Astrocyte of the cerebellum (primary cell): ENCODE measurements around the gene KATNA1.

Experiments
- DNase-seq: peaks from one replicate; pipeline ENCODE4 v3.0.0-alpha.2; 2011; ENCODE audit warnings: low read depth
- H3K4me3 ChIP-seq: 2 replicates; pipeline ENCODE4 v1.5.1; 2011; ENCODE audit warnings: mild to moderate bottlenecking, low read depth, low read length, moderate library complexity
- in situ Hi-C: cut with HindIII; loops from 2 replicates; pipeline ENCODE4 v1.10.0; 2017; ENCODE audit warnings: low sequenced_read_pairs
- TF ChIP-seq, protein P1 (sequence below): IDR thresholded peaks from 2 replicates; pipeline ENCODE4 v1.5.1; 2012; ENCODE audit warnings: low read length, low read depth, moderate library complexity, mild to moderate bottlenecking; ENCODE audit errors: missing control alignments

KATNA1 gene

GRCh38 chr6:149615805-149616204 lies 32.7 kb downstream of the KATNA1 start:
- DNase-seq: no peak
- H3K4me3 ChIP-seq: no peak overlapping the region
- in situ Hi-C loops: no loop called here
- TF ChIP-seq, protein P1, sequence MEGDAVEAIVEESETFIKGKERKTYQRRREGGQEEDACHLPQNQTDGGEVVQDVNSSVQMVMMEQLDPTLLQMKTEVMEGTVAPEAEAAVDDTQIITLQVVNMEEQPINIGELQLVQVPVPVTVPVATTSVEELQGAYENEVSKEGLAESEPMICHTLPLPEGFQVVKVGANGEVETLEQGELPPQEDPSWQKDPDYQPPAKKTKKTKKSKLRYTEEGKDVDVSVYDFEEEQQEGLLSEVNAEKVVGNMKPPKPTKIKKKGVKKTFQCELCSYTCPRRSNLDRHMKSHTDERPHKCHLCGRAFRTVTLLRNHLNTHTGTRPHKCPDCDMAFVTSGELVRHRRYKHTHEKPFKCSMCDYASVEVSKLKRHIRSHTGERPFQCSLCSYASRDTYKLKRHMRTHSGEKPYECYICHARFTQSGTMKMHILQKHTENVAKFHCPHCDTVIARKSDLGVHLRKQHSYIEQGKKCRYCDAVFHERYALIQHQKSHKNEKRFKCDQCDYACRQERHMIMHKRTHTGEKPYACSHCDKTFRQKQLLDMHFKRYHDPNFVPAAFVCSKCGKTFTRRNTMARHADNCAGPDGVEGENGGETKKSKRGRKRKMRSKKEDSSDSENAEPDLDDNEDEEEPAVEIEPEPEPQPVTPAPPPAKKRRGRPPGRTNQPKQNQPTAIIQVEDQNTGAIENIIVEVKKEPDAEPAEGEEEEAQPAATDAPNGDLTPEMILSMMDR: no peak

DNA sequence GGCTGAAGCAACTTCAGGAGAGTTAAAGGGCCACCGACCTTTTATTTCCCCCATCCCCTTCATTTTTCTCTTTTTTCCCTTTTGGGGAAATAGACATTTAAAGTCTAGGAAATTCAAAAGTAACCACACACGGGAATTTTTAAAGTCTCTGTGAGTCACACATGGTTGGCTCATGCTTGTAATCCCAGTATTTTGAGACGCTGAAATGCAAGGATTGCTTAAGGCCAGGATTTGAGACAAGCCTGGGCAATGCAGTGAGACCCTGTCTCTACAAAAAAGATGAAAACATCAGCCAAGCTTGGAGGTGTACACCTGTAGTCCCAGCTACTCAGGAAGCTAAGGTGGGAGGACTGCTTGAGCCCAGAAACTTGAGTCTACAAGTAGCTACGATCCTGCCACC lies 34.2 kb downstream of the KATNA1 start:
- DNase-seq: no peak
- TF ChIP-seq, protein P1: no peak
- H3K4me3 ChIP-seq: no peak overlapping the region
- in situ Hi-C loops: no loop called here

DNA sequence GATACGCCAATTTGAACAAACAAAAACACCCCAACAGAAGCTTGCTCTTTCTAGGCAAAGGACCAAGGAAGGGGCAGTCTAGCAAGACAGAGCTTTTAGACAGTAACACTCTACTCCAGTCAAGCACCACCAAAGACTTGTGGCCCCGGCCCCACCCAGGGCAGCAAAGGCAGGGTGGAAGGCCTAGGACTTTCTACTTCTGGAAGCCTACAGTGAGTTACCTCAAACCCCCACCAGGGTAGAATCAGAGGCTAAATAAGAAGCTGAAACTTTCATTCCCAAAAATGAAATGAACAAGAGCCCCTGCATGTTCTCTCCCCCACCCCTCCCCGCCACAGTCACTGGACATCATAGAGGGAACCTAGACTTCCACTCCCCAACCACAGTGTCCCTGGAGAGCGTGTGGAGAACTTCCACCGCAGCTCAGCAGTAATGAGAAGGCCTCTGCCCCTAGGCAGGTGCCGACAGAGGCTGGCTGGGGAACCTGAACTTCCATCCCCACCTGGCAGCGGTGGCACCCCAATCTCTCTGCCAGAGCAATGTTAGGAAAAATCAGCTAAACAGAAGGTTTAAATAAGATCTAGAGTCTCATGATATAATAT lies 40.0 kb downstream of the KATNA1 start:
- DNase-seq: no peak
- TF ChIP-seq, protein P1: no peak
- H3K4me3 ChIP-seq: no peak overlapping the region
- in situ Hi-C loops: no loop called here

GRCh38 chr6:149600508-149600907 lies 48.0 kb downstream of the KATNA1 start:
- TF ChIP-seq, protein P1: no peak
- in situ Hi-C loops: loop anchor here (5.0 kb wide), 1 partner anchor 47 kb away; the partner anchor contains the start of gene KATNA1
- no peak overlapping the region for H3K4me3 ChIP-seq
- no peak for DNase-seq

GRCh38 chr6:149593408-149593807 lies 55.1 kb downstream of the KATNA1 start:
- in situ Hi-C loops: no loop called here

GRCh38 chr6:149592983-149593382 lies 55.5 kb downstream of the KATNA1 start:
- TF ChIP-seq, protein P1: no peak
- no peak overlapping the region for H3K4me3 ChIP-seq
- no peak for DNase-seq
- in situ Hi-C loops: no loop called here

More at GRCh38 chr6:149593408-149593807, 55.1 kb downstream of the KATNA1 start:
- DNase-seq: no peak
- TF ChIP-seq, protein P1: no peak
- no peak overlapping the region for H3K4me3 ChIP-seq
